GM21723 (cell line): Measurements from ENCODE around the gene SUSD4.

ENCODE experiments used
- ATAC-seq: cut with Tn5 transposase; IDR thresholded peaks from one replicate; pipeline ENCODE4 v1.9.1; 2021; ENCODE audit warnings: mild to moderate bottlenecking, moderate library complexity; ENCODE audit not compliant: unreplicated experiment

Gene SUSD4

DNA sequence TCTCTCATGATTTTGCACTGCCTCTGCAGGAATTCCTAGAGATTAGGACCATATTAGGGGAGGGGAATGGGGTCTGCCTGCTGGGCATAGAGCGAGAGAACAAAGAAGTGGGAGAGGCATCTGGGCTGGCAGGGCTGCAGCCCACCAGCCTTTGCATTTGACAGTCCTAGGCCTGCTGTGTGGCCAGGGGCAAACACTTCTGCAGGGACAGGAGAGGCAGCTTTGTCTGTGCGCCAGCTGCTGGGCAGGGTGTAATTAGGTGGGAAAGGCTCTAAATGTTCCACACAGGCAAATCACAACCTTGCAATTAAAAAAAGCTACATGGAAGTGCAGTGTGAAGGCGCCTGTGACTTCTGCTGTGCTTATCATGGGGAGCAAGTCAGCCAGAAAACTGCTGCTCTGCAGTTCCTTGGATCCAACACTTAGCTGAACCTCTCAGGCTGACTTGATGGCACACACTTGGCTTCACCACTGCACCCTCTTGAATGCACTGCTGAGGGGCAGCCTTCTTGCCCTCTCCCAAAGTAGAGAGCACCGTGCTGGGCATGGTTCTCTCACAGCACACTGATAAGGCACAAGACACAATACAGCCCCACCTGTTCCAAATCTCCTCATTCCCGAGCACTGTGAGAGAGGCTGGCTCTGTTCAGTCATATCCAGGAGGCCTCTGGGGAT, 147.3 kb downstream of the SUSD4 start:
- ATAC-seq = no peak

DNA sequence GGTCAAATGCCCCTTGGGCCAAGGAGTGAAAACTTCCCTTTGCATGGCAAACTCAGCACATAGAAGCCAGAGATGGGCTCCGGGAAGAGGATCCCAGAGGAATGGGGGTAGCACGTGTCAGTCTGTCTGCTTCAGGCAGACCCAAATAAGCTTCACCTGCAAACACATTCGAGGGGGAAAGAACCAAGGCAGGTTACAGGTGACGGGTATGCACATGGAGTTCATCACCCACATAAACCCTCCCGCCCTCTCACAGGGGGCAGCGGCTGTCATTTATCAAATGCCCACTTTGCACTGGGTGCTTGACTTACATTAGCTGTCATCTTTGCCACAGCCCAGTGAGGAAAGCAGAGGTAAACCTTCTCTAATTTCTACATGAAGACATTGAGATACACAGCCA, 147.9 kb downstream of the SUSD4 start:
- no peak for ATAC-seq

DNA sequence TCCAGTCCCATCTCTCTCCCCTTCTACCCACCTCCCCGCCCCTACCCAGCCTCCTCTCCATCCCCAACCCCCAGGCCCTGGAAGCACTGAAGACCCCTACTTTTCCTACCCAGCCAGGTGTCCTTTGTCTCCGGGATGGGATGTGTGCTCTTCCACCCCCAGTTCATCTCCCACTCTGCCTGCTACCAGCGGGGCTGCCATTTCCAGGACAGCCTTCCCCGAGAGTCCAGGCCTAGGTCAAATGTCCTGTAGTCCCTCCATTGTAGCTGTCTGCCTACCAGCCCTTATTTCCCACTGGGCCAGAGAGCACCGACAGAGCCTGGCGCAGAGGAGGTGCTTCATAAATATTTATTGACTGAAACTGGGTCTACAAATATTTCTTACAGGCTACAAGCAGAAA, 148.9 kb downstream of the SUSD4 start:
- no peak for ATAC-seq

DNA sequence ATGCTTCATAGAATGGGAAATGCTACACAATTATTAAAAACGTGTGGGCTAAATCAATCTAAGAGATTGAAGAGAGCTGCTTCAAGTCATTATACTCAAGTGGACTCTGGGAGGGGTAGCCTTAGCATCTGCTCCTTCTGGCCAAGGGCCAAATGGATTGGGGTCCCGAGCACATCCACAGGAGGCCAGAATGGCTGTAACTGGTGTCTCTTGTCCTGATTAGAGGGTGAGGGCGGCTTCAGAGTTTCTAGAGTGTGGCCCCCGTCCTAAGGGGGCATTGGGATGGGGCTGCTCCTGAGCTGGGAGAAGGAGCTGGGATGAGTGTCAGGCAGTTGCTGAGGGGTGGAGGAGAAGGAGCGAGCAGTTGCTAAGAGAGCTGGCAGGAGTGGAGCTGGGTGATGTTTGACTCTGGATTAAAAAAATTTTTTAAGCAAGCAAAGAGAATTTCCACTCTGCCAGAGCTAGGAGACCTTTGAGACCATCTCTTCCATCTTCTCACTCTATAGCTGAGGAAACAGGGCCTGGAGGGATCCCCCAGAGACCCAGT, 149.6 kb downstream of the SUSD4 start:
- ATAC-seq = no peak

DNA sequence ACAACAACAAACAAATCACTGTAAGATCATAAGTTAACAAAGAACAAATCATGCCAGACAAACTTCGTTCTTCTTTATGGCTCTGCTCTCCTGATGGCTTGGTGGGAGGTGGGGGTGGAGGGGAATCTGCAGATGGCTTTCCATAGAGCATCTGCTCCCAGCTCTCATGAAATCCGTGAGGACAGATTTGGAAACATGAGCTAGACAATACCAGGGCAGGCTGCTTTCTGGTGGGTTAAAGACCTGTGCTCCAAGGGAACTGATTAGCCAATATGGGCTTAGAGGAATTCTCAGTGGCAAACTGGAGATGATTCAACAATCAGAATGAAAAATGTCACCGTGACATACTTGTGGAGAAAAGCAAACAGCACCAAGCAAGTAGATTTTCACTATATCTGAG, 151.5 kb downstream of the SUSD4 start:
- no peak for ATAC-seq

DNA sequence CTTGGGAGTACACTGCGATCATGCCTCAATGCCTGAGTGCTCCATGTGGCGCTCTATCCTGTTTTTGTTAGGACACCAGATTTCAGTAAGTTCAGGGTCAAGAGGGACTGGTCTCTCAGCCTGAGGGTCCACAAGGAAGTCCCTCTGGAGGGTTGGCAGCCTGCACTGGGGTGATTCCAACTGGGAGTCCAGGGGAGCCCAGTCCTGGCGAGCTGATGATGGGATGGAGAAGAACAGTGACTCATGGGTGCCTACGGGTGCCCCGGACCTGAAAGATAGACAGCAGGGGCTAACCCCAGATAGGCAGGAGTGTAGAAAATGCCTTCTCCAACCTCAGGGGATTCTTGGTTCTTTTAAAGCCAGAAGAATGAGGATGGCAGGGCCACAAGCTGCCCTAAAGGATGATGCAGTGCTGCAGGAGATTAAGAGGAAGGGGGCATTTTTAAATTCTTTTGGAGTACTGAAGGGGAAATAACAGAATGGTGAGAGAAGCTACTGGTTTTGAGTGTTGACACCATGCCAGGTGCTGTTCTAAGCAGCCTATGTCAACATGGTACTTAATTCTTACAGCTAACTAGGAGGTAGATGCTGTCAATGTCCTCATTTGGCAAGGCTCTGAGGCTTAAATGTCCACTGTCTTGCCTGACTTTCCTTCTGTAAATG, 152.5 kb downstream of the SUSD4 start:
- no peak for ATAC-seq

DNA sequence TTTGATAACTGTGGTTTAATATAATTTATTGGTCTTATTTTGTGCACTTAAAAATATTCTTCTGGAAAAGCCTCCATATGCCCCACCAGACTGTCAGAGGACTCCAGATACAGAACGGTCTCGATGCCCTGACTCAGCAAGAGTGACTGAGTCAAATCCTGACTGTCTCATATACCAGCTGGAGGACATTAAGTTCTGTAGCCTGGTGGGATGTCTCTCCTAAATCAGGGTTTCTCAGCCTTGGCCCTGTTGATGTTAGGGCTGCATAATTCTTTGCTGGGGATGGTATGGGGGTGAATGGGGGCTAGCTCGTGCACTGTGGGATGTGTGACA, 153.2 kb downstream of the SUSD4 start:
- ATAC-seq = no peak

DNA sequence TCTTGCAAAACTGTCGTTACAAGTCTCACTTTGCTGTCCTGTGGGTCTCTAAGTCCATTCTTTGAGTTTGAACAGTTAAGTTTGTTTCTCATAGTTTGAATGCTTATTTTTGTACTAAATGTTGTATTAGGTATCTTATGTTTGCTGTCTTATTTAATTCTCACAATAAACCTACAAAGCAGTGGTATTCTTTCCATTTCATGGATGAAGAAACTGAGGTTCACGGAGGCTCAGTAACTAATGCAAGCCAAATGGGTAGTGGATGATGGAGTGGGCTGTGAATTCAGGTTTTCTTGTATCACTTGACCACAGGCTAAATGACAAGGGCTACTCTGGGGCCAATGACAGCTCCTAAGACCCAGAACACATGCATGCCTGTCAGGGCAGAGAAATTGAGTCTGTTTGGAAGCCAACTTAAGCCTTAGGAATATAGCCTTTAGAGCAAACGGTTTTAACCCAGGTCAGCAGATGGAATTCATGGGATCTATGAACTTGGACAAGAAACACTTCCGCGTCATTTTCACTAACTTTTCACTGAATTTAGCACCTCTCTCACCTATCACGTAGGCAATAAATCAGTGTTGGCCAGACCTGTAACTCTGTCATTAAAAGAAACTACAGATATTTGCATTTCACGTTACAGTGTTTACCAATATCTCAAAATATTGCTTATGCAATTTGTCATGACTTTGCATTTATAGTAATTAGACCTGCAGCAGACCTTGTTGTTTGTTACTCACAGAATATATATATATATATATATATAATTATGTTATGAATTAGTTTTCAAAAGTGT, 153.8 kb downstream of the SUSD4 start:
- ATAC-seq = no peak

DNA sequence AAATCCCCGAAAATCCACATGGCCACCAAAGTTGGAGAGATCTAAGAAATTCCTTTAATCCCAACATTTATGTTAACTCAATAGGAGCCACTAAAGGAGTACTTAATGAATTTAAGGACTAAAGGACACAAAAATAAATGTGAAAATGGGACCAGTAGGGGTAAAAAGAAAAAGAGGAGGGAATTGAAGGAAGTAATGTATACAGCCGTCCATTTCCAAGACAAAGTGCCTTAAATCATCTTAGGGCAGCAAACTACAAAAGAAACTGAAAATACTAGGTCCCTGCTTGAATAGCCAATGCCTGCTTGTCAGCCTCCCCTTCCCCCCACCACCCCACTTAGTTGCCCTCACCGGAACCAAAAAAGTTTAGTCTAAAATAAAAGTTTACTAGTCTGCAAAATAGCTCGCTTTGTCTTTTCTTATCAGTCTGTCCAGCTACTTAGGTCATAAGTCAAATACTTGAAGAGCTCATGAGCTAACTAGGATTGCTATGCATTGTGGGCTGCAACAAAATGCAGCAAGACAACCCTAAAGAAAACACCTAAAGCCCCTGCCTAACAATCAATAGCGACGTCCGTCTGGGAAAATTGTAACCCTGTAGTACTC, 154.6 kb downstream of the SUSD4 start:
- ATAC-seq = no peak

DNA sequence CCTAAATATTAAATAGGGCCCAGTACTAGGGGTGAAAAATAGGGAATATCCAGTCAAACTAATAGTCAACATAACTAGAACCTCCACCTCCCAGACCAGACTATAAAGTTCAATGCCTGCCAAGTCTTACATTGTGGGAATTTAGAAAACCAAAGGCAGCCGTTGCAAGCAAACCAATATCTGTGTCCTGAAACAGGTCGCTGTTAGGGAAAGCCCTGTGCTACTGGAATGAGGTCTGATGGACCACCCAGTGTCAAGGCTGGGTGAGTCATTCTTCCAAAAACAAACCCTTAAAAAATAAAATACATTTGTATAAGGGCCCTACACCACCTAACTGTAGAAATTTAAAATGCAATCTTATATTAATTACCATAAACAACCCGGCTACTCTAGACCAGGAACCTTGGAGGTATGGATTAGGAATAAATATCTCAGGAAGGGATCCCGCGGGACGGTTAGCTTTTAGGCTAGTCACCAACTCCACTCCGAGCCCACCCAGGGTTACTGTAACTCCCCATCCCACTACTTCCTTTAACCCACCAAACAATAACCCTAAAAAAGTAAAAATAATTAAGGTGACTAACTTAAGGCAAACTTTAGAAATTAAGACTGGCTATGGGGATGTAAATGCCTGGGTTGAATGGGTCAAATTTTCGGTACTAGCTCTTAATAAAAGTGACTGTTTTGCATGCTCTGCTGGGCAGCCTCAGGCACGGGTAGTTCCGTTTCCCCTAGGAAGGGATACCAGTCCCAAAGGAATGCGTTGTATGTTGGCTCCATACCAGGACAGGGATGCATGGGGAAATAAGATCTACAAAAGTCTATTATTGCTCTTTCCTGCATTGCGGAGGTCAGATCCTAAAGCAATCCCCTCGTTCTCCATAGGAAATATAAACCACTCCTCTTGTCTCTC, 155.6 kb downstream of the SUSD4 start:
- ATAC-seq = no peak

DNA sequence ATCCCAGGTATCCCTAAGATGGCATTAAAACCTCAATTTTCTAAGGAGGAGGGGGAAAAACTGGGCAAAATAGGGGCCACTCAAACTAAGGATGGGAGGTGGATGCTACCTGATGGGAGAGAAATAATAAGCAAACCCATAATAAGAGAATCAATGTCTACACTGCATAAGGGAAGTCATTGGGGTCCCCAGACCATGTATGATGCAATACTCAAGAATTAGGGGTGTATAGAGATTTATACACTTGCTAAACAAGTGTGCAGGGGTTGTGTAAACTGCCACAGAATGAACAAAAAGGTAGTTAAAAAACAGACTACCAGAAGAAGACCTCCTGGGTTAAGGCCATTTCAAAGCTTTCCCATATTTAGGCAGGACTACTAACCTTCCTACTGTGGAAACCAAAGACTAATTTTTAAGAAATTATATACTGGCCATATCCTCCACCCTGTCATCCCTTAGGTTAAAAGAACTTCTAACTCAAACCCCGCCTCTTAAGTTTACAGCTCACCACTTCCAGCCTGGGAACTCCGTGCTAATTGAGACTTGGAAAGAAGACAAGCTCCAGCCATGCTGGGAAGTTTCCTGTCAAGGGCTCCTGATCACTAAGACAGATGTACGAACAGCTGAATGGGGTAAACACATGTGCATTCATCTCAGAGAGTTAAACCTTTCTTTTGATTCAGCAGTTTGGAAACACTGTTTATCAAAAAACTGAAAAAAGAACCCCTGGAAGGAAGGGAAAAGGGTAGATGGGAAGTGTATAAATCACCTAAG, 156.5 kb downstream of the SUSD4 start:
- ATAC-seq = no peak

DNA sequence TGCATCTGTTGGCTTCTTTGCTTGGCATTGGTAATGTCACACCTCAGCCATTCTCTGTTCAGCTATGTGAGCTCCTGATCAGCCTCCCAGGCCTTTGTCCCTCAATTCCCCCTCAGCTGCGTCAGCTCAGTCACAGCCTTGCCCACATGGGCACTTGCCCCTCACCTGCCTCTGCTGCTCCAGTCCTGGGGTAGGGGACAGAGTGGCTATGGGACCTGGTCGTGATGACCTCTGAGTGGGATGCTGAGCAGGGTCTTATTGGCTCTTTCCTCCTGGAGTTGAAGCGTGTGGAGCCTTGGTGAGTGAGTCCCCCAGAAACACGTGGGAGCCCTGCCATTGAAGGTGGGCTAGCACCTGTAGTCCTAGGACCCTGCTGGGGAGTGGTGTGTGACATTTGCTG, 159.6 kb downstream of the SUSD4 start:
- no peak for ATAC-seq

DNA sequence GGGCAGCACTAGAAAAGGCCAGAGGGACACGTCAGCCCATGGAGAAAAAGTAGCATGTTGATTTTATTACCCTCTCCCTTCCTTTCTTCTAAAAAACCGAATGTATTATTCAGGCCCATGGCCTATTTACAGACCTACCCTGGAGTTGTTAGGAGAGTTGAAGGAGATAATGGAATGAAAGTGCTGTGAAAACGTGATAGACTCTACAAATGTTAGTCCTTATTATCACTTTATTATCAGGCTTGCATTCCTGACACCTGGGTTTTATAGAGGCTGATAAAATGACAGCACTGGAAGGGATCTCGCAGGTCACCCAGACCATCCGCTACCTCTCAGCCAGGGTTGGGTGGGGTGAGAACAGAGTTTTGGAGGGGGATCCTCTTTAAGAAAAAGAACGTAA, 160.3 kb downstream of the SUSD4 start:
- no peak for ATAC-seq

DNA sequence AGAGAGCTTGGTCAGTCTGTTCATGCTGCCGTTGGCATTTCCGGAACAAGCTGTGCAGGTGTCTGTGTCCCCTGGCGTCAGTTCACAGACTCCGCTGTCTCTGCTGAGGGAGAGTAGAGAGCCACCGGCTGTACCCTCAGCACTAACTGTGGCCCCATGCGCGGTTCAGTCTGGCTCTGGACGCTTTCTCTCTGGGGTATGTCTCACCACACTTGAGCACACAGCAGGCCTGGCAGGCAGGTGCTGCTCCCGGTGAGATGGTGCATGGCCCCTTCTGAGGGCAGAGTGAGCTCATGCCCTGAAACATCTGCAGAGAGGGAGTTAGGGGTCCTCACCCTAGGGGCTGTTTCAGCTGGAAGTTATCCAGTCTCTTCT, 161.0 kb downstream of the SUSD4 start:
- no peak for ATAC-seq

DNA sequence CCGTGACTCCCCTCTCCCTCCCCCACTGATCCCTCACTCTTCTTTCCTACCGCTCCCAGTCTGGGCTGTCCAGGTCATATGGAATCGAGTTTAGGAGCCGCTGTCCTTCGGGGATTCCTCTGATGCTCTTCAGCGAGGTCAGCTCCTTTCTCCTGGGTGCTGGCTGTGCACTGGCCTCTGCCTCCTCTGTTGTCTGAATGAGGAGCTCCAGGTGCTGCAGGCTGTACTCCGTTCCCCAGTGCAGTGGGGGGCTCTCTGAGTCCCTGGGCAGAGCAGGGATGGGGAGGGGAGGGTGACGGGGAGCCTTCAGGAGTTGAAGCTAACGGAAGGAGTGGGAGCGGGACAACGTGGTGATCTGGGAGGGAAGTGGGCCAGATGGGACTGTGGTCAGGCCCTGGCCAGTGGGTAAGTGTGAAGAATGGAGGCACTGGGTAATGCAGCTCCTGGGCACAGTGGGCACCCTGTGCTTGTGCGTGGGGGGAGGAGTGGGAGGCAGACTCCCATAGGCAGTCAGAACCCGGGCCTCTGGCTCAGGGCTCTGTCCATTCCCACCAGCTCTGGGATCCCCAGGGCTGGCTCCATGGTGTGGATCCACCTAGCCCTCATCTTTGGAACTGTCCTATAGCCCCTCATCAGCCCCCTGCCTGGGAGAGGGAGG, 161.5 kb downstream of the SUSD4 start:
- no peak for ATAC-seq

DNA sequence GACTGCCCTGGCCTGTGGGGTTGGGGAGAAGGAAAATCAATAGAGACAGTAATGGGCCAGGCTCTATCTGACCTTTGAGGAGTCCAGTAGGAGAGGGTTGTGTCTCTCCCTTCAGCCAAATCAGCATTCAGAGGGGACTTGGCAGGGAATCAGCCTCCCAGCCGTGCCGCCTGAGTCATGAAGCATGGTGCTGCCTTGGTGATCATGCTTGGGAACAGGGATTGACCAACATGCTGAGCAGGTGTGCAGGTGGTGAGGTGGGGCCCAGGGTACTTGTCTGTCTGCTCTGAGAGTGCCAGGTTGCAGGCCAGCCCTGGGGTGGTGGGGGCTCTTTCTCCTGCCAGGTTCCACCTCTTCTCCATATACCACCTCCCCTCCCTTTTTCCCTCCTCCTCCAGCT, 162.0 kb downstream of the SUSD4 start:
- ATAC-seq = no peak

DNA sequence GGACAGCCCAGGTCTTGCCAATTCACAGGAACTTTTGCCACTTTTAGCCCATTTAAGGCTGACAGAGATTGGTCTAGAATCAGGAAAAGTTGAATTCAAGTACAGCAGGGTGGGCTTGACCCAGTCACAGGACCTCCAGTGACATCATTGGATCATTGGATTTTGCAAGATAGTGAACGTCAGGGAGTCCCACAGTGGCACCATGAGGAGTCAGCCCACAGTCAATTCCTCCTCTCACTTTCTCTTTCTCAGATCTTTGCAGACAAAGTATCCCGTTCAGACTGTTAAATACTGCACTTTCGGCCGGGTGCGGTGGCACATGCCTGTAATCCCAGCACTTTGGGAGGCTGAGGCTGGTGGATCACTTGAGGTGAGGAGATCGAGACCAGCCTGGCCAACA, 163.1 kb downstream of the SUSD4 start:
- ATAC-seq = no peak

DNA sequence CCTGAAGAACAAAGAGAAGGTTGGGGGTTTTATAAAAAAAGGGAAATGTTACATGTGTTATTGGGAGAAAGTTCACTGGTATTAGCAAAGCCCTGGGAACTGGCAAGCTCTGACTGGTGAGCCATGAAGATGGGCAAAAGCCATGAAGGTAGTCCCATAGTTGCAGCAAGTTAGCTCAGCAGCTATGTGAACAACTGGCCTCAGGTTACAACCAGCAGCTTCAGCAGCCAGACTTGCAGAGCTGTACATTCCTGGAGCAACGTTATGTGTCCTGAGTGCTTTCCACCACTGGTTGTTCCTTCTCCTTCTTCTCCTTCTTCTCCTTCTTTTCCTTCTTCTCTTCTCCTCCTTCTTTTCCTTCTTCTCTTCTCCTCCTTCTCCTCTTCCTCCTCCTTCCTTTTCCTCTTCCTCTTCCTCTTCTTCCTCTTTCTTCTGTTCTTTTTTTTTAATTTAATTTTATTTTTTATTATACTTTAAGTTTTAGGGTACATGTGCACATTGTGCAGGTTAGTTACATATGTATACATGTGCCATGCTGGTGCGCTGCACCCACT, 164.8 kb downstream of the SUSD4 start:
- no peak for ATAC-seq

DNA sequence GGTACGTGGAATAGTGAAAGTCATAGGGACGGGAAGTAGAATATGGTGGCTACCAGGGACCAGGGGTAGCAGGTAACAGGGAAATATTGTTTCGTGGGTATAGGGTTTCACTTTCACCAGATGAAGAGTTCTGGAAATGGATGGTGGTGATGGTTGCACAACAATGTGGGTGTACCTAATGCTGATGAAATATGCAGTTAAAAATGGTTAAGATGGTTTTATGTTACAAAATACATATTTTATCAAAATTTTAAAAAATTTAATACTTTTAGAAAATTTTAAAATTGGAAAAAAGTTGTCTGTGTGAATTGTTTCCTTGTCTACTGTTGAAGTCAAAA, 165.4 kb downstream of the SUSD4 start:
- ATAC-seq = no peak
